ENCODE measurements around the gene WDR33.

The WDR33 gene

DNA sequence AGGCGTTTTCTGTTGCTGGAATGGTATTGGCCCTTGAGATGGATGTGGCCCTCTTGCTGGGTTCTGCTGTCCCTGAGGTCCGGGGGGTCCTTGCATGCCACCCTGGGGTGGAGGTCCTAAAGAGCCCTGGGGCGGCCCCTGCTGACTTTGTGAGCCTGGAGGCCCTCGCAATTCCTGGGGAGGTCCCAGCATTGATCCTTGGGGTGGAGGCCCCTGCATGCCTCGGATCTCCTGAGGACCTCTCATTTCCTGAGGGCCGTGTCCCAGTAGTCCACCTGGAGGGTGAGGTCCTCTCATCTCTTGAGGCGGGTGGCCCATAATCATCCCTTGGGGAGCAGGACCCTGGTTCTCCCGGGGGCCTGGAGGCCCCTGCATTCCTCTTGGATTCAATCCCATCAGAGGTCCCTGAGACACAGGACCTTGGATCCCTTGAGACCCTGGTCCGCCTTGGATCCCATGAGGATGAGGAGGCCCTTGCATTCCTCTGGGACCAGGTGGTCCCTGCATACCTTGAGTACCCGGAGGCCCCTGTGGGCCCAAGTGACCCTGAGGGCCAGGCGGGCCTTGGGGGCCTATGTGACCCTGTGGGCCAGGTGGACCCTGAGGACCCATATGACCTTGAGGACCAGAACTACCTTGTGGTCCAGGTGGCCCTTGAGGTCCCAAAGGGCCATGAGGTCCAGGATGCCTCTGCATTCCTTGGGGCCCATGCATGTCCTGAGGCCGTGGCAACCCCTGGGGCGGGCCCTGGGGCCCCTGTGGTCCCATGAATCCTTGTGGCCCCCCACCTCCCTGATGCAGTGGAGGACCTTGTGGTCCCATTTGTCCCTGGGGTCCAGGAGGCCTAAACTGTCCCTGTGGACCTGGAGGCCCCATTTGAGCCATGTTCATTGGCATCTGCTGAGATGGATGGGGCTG, 91.4 kb downstream of the WDR33 start:
- Histone ChIP-seq H3K4me1 (ENCODE audit: low read depth, poor library complexity, severe bottlenecking) (no peaks in the 10 kb centered on the region), H3K4me3 (IDR thresholded peaks at IDR 0.05; ENCODE audit: insufficient read depth, low read depth, low read length) (no peak overlapping the region), H3K4me2 (no peak overlapping the region), H3K36me3 (ENCODE audit: insufficient read depth) (no peaks in the 10 kb centered on the region), H3K9ac (no peak overlapping the region), H4K20me1 (ENCODE audit: insufficient read depth) (no peaks in the 10 kb centered on the region), H3K27me3 (ENCODE audit: insufficient read depth, low read depth) (no peaks in the 10 kb centered on the region), H3K27ac (no peak overlapping the region), H3K79me2 (ENCODE audit: insufficient read depth, low read depth) (no peaks in the 10 kb centered on the region), H2AFZ (ENCODE audit: low read depth) (no peak overlapping the region)
- TF ChIP-seq, protein P1, sequence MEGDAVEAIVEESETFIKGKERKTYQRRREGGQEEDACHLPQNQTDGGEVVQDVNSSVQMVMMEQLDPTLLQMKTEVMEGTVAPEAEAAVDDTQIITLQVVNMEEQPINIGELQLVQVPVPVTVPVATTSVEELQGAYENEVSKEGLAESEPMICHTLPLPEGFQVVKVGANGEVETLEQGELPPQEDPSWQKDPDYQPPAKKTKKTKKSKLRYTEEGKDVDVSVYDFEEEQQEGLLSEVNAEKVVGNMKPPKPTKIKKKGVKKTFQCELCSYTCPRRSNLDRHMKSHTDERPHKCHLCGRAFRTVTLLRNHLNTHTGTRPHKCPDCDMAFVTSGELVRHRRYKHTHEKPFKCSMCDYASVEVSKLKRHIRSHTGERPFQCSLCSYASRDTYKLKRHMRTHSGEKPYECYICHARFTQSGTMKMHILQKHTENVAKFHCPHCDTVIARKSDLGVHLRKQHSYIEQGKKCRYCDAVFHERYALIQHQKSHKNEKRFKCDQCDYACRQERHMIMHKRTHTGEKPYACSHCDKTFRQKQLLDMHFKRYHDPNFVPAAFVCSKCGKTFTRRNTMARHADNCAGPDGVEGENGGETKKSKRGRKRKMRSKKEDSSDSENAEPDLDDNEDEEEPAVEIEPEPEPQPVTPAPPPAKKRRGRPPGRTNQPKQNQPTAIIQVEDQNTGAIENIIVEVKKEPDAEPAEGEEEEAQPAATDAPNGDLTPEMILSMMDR (conservative IDR thresholded peaks at IDR 0.05; ENCODE audit: low read depth, low read length) = no peak

DNA sequence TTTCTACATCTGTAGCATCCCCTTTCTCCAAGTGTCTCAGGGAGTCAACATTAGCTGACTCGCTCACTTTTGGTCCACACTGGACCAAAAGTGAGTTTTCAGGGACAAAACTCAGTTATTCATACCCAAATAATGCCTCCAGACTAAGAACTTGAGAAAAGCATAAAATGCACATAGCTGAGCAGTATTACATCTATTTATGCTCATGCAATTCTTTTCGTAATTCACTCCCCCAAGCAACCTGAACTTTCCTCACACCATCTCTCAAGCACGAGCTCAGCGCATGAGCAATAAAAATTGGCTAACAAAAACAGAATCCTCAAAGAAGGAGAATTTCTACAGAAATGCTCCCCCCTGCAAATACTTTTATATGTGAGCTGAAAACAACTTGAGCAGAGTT, 92.7 kb downstream of the WDR33 start:
- Histone ChIP-seq H3K4me2 (no peak overlapping the region), H3K79me2 (ENCODE audit: insufficient read depth, low read depth) (no peaks in the 10 kb centered on the region), H3K4me1 (ENCODE audit: low read depth, poor library complexity, severe bottlenecking) (no peaks in the 10 kb centered on the region), H3K27ac (no peak overlapping the region), H3K36me3 (ENCODE audit: insufficient read depth) (no peaks in the 10 kb centered on the region), H3K4me3 (IDR thresholded peaks at IDR 0.05; ENCODE audit: insufficient read depth, low read depth, low read length) (no peak overlapping the region), H3K27me3 (ENCODE audit: insufficient read depth, low read depth) (no peaks in the 10 kb centered on the region), H3K9ac (no peak overlapping the region), H2AFZ (ENCODE audit: low read depth) (no peak overlapping the region), H4K20me1 (ENCODE audit: insufficient read depth) (no peaks in the 10 kb centered on the region)
- TF ChIP-seq, protein P1 (conservative IDR thresholded peaks at IDR 0.05; ENCODE audit: low read depth, low read length) = no peak

DNA sequence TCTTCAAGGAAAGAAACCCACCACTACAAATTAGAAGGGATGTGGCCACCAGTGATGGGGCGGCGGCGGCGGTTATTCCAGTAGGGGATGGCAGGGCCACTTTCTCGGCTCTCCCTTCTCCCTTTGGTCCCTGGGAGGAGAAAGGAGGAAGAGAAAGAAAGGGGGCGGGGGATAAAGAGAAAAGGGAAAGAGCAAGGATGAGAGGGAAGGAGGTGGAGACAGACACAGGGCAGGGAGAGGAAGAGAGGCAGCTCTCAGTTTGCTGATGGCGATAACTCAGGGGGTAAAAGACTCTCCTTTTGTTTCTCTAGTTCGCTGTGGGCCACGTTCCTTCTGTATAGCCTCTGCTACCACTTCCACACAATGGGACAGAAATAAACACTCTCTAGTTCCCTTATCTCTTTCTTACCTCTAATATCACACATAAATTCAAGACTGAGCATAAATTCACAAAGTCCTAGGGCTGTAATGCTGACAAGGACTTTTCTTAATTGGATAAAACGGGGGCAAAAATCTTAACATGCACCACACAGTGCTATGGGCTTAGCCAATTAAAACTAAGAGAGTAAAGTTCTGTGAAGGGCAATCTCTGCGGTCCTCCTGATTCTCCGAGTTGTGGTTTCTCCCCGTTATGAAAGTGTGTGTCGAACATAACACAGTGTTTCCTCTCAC, 95.1 kb downstream of the WDR33 start:
- Histone ChIP-seq H3K79me2 (ENCODE audit: insufficient read depth, low read depth) (no peaks in the 10 kb centered on the region), H3K36me3 (ENCODE audit: insufficient read depth) (no peaks in the 10 kb centered on the region), H3K27me3 (ENCODE audit: insufficient read depth, low read depth) (no peaks in the 10 kb centered on the region), H3K9ac (no peak overlapping the region), H3K4me1 (ENCODE audit: low read depth, poor library complexity, severe bottlenecking) (no peaks in the 10 kb centered on the region), H3K27ac (no peak overlapping the region), H3K4me3 (IDR thresholded peaks at IDR 0.05; ENCODE audit: insufficient read depth, low read depth, low read length) (no peak overlapping the region), H2AFZ (ENCODE audit: low read depth) (no peak overlapping the region), H4K20me1 (ENCODE audit: insufficient read depth) (no peaks in the 10 kb centered on the region), H3K4me2 (no peak overlapping the region)
- TF ChIP-seq, protein P1 (conservative IDR thresholded peaks at IDR 0.05; ENCODE audit: low read depth, low read length) = no peak

DNA sequence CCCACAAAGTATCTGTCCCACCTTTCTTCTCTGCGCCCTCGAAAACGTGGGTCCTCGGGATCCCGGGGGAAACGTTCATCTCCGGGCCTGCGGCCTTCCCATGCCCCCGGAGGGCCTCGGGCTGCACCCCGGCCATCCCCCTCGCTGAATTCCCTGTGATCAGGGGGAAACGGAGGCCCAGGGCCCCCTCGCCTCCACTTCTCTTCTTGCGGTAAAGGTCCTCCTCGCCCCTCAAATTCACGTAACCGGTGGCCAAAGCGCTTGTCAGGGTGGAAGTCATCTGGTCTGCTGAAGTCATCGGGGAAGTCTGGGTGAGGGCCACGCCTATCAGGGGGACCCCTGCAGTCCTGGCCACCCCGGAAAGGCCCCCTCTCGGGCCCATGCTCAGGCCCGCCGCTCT, 97.4 kb downstream of the WDR33 start:
- Histone ChIP-seq H3K9ac (no peak overlapping the region), H2AFZ (ENCODE audit: low read depth) (no peak overlapping the region), H3K36me3 (ENCODE audit: insufficient read depth) (0 out of 2 replicates have a peak, but pooled peaks cover 3% of the 10 kb centered on the region), H3K27ac (no peak overlapping the region), H4K20me1 (ENCODE audit: insufficient read depth) (no peaks in the 10 kb centered on the region), H3K4me2 (no peak overlapping the region), H3K79me2 (ENCODE audit: insufficient read depth, low read depth) (no peaks in the 10 kb centered on the region), H3K4me3 (IDR thresholded peaks at IDR 0.05; ENCODE audit: insufficient read depth, low read depth, low read length) (no peak overlapping the region), H3K27me3 (ENCODE audit: insufficient read depth, low read depth) (no peaks in the 10 kb centered on the region), H3K4me1 (ENCODE audit: low read depth, poor library complexity, severe bottlenecking) (no peaks in the 10 kb centered on the region)
- TF ChIP-seq, protein P1 (conservative IDR thresholded peaks at IDR 0.05; ENCODE audit: low read depth, low read length) = no peak
